Ovary (tissue), 3 donors: Measurements from ENCODE around the gene SPEG.

Experiments
- POLR2A ChIP-seq: fragments of 450-650 bp; IDR thresholded peaks from one replicate; pipeline ENCODE4 v1.6.1; 2017; ENCODE audit warnings: antibody characterized with exemption, mild to moderate bottlenecking, moderate library complexity
- TF ChIP-seq, protein P1 (sequence below), 3 donors: fragments of 450-650 bp in 2 of 3; fragments of 200-600 bp in 1 of 3; IDR thresholded peaks; one replicate each; pipeline versions ENCODE4 v1.5.1 to v1.8.0; 2016 to 2022; ENCODE audit warnings: antibody characterized with exemption in 3 of 3, mild to moderate bottlenecking in 1 of 3
- donor health status: DM: no; HTN: no; CAD: no.

GRCh38 chr2:219404954-219405353 is 29.7 kb upstream of the SPEG start:
- TF ChIP-seq, protein P1, sequence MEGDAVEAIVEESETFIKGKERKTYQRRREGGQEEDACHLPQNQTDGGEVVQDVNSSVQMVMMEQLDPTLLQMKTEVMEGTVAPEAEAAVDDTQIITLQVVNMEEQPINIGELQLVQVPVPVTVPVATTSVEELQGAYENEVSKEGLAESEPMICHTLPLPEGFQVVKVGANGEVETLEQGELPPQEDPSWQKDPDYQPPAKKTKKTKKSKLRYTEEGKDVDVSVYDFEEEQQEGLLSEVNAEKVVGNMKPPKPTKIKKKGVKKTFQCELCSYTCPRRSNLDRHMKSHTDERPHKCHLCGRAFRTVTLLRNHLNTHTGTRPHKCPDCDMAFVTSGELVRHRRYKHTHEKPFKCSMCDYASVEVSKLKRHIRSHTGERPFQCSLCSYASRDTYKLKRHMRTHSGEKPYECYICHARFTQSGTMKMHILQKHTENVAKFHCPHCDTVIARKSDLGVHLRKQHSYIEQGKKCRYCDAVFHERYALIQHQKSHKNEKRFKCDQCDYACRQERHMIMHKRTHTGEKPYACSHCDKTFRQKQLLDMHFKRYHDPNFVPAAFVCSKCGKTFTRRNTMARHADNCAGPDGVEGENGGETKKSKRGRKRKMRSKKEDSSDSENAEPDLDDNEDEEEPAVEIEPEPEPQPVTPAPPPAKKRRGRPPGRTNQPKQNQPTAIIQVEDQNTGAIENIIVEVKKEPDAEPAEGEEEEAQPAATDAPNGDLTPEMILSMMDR (IDR thresholded peaks at IDR 0.05) = no peak
- no peak for TF ChIP-seq POLR2A
